Measurements from ENCODE around the gene CRYGS.

DNA sequence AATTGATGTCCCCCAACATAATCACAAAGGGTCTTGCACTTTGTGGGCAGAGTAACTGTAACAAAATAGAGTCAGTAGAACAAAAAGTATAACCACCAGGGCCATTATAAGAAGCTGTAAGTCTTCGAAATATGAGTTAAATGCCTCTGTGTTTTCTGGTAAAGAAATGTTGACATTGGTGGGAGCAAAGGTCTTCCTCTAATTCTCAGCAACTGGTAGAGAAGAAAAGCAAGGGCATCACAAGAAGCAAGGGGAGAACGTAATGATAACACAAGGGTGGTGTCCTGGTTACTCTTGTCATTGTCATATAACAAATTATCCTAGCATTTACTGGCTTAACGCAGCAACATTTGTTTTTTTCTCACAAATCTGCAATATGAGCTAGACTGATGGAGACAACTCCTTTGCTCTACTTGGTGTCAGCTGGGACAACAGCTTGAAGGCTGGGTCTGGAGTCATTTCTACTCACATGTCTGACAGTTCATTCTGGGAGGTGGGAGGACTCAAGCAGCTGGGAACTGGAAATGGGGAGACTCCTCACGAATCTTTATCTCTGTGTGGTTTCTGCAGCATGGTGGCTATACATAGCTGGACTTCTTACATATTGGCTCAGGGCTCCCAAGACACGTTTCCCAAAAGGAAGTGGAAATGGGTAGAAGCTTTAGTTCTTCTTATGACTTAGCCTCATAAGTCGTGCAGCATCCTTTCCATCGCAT lies 46.6 kb upstream of the CRYGS start:
- TF ChIP-seq, protein P1, sequence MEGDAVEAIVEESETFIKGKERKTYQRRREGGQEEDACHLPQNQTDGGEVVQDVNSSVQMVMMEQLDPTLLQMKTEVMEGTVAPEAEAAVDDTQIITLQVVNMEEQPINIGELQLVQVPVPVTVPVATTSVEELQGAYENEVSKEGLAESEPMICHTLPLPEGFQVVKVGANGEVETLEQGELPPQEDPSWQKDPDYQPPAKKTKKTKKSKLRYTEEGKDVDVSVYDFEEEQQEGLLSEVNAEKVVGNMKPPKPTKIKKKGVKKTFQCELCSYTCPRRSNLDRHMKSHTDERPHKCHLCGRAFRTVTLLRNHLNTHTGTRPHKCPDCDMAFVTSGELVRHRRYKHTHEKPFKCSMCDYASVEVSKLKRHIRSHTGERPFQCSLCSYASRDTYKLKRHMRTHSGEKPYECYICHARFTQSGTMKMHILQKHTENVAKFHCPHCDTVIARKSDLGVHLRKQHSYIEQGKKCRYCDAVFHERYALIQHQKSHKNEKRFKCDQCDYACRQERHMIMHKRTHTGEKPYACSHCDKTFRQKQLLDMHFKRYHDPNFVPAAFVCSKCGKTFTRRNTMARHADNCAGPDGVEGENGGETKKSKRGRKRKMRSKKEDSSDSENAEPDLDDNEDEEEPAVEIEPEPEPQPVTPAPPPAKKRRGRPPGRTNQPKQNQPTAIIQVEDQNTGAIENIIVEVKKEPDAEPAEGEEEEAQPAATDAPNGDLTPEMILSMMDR (IDR thresholded peaks at IDR 0.05; ENCODE audit: low read depth, low read length) = no peak
- no peak for TF ChIP-seq EZH2phosphoT487 (IDR thresholded peaks at IDR 0.05; ENCODE audit: low read depth)

Measured in OCI-LY3 (cell line).